ENCODE measurements around the gene DIP2A.
"Not testable (repeated sequence)": the region's sequence is repeated elsewhere in the genome, so short reads cannot be mapped to it uniquely, and the experiment has no call there.

Gene DIP2A

GRCh38 chr21:46425571-46425970, 33.1 kb upstream of the DIP2A start:
- Histone ChIP-seq H3K4me3 (ENCODE audit: low read length) (no peak overlapping the region), H3K27me3 (ENCODE audit: control insufficient read depth, insufficient read depth, low read length) (no peaks in the 10 kb centered on the region), H3K27ac (ENCODE audit: low read length) (no peak overlapping the region), H3K4me1 (ENCODE audit: control insufficient read depth, insufficient read depth, low read length) (peaks cover 5% of the 10 kb centered on the region), H3K9me3 (ENCODE audit: control insufficient read depth, insufficient read depth, low read length) (no peaks in the 10 kb centered on the region), H3K36me3 (ENCODE audit: control insufficient read depth, insufficient read depth, low read length) (peaks cover 29% of the 10 kb centered on the region)
- WGBS (ENCODE audit: insufficient coverage, insufficient read length) = no CpG with 5 or more reads among the region's 23 CpGs
- no peak for DNase-seq (ENCODE audit: low read depth, low spot score)

DNA sequence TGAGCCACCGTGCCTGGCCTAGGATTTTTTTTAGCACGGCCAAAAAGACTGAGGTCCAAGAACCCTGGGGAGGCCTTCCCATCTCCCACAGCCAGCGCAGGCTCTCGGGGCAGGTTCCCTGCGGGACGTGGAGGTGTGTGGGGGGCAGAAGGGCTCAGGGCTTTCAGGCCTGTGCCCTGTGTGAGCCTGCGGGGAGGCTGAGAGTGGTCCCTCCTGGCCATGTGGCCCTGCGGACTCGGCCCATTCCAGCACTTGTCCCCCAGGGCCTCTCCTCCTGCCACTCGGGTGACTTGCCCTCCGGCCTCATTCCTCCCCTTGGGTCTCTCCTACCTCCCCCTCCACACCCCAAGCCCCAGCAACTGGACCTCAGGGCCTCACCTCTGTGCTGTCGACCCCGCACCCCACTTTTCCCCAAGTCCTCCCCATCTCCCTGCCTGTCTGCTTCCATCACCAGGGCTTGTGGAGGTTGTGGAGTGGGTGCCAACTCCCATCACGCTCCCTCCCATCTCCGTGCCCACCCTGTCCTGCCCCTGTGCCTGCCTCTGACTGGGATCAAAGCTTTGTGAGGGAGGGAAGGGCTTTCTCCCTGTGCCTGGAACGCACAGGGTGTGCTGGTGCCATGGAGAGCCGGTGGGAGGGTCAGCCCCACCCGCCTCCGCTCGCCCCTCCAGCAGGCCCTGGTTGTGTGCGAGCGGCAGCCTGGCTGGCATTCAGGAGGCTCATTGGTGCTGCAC, 32.2 kb upstream of the DIP2A start:
- Histone ChIP-seq H3K27ac (ENCODE audit: low read length) (no peak overlapping the region), H3K27me3 (ENCODE audit: control insufficient read depth, insufficient read depth, low read length) (no peaks in the 10 kb centered on the region), H3K36me3 (ENCODE audit: control insufficient read depth, insufficient read depth, low read length) (peaks cover 34% of the 10 kb centered on the region), H3K4me1 (ENCODE audit: control insufficient read depth, insufficient read depth, low read length) (peaks cover 5% of the 10 kb centered on the region), H3K4me3 (ENCODE audit: low read length) (no peak overlapping the region), H3K9me3 (ENCODE audit: control insufficient read depth, insufficient read depth, low read length) (no peaks in the 10 kb centered on the region)
- no CpG with 5 or more reads among the region's 22 CpGs for WGBS (ENCODE audit: insufficient coverage, insufficient read length)
- no peak for DNase-seq (ENCODE audit: low read depth, low spot score)

DNA sequence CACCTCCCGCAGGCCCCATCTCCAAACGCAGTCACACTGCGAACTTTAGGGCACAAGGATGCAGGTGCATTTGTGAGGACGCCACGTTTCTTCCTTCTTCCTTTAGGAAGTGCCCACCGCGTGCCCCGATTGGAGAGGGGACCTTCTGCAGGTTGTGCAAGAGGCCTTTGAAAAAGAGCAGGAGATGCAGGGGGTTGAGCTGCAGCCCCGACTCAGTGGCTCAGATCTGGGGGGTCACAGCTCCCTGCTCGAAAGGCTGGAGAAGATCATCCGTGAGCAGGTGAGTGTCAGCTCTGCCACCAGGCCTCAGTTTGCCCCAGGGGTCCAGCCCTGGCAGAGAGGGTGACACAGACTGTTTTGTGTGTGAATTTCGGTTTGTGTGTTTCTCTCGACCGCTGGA, 31.2 kb upstream of the DIP2A start:
- no CpG with 5 or more reads among the region's 14 CpGs for WGBS (ENCODE audit: insufficient coverage, insufficient read length)
- no peak overlapping the region for H3K27ac ChIP-seq (ENCODE audit: low read length)
- H3K27me3 ChIP-seq (ENCODE audit: control insufficient read depth, insufficient read depth, low read length) = no peaks in the 10 kb centered on the region
- H3K4me3 ChIP-seq (ENCODE audit: low read length) = no peak overlapping the region
- peaks cover 5% of the 10 kb centered on the region for H3K4me1 ChIP-seq (ENCODE audit: control insufficient read depth, insufficient read depth, low read length)
- DNase-seq (ENCODE audit: low read depth, low spot score) = no peak
- peaks cover 39% of the 10 kb centered on the region for H3K36me3 ChIP-seq (ENCODE audit: control insufficient read depth, insufficient read depth, low read length)
- H3K9me3 ChIP-seq (ENCODE audit: control insufficient read depth, insufficient read depth, low read length) = no peaks in the 10 kb centered on the region

- no peak for DNase-seq (ENCODE audit: low read depth, low spot score)
- Histone ChIP-seq H3K4me3 (ENCODE audit: low read length) (no peak overlapping the region), H3K27ac (ENCODE audit: low read length) (no peak overlapping the region), H3K9me3 (ENCODE audit: control insufficient read depth, insufficient read depth, low read length) (no peaks in the 10 kb centered on the region), H3K27me3 (ENCODE audit: control insufficient read depth, insufficient read depth, low read length) (no peaks in the 10 kb centered on the region), H3K36me3 (ENCODE audit: control insufficient read depth, insufficient read depth, low read length) (peaks cover 39% of the 10 kb centered on the region), H3K4me1 (ENCODE audit: control insufficient read depth, insufficient read depth, low read length) (peaks cover 5% of the 10 kb centered on the region)
- no CpG with 5 or more reads among the region's 23 CpGs for WGBS (ENCODE audit: insufficient coverage, insufficient read length)
These were observed 30.4 kb upstream of the DIP2A start for GRCh38 chr21:46428286-46428685.

GRCh38 chr21:46428987-46429710, 29.5 kb upstream of the DIP2A start:
- Histone ChIP-seq H3K4me1 (ENCODE audit: control insufficient read depth, insufficient read depth, low read length) (peaks cover 1% of the 10 kb centered on the region; the same call in 1 of the 2 replicates), H3K27me3 (ENCODE audit: control insufficient read depth, insufficient read depth, low read length) (no peaks in the 10 kb centered on the region), H3K9me3 (ENCODE audit: control insufficient read depth, insufficient read depth, low read length) (no peaks in the 10 kb centered on the region), H3K36me3 (ENCODE audit: control insufficient read depth, insufficient read depth, low read length) (peaks cover 36% of the 10 kb centered on the region), H3K4me3 (ENCODE audit: low read length) (no peak overlapping the region), H3K27ac (ENCODE audit: low read length) (no peak overlapping the region)
- no peak for DNase-seq (ENCODE audit: low read depth, low spot score)
- no CpG with 5 or more reads among the region's 44 CpGs for WGBS (ENCODE audit: insufficient coverage, insufficient read length)

- WGBS (ENCODE audit: insufficient coverage, insufficient read length) = no CpG with 5 or more reads among the region's 31 CpGs
These were observed 28.7 kb upstream of the DIP2A start for GRCh38 chr21:46429754-46430681.

GRCh38 chr21:46431448-46431847, 27.2 kb upstream of the DIP2A start:
- H3K9me3 ChIP-seq (ENCODE audit: control insufficient read depth, insufficient read depth, low read length) = no peaks in the 10 kb centered on the region
- H3K27me3 ChIP-seq (ENCODE audit: control insufficient read depth, insufficient read depth, low read length) = no peaks in the 10 kb centered on the region
- DNase-seq (ENCODE audit: low read depth, low spot score) = no peak
- H3K36me3 ChIP-seq (ENCODE audit: control insufficient read depth, insufficient read depth, low read length) = peaks cover 37% of the 10 kb centered on the region
- H3K4me1 ChIP-seq (ENCODE audit: control insufficient read depth, insufficient read depth, low read length) = no peaks in the 10 kb centered on the region
- WGBS (ENCODE audit: insufficient coverage, insufficient read length) = no CpG with 5 or more reads among the region's 21 CpGs
- no peak overlapping the region for H3K27ac ChIP-seq (ENCODE audit: low read length)
- no peak overlapping the region for H3K4me3 ChIP-seq (ENCODE audit: low read length)

More at GRCh38 chr21:46429754-46430681, 28.7 kb upstream of the DIP2A start:
- Histone ChIP-seq H3K36me3 (ENCODE audit: control insufficient read depth, insufficient read depth, low read length) (peaks cover 40% of the 10 kb centered on the region), H3K4me3 (ENCODE audit: low read length) (no peak overlapping the region), H3K9me3 (ENCODE audit: control insufficient read depth, insufficient read depth, low read length) (no peaks in the 10 kb centered on the region), H3K27ac (ENCODE audit: low read length) (no peak overlapping the region), H3K4me1 (ENCODE audit: control insufficient read depth, insufficient read depth, low read length) (no peaks in the 10 kb centered on the region), H3K27me3 (ENCODE audit: control insufficient read depth, insufficient read depth, low read length) (no peaks in the 10 kb centered on the region)
- no peak for DNase-seq (ENCODE audit: low read depth, low spot score)

- H3K27me3 ChIP-seq (ENCODE audit: control insufficient read depth, insufficient read depth, low read length) = no peaks in the 10 kb centered on the region
- H3K36me3 ChIP-seq (ENCODE audit: control insufficient read depth, insufficient read depth, low read length) = peaks cover 39% of the 10 kb centered on the region
- H3K4me1 ChIP-seq (ENCODE audit: control insufficient read depth, insufficient read depth, low read length) = no peaks in the 10 kb centered on the region
- H3K9me3 ChIP-seq (ENCODE audit: control insufficient read depth, insufficient read depth, low read length) = no peaks in the 10 kb centered on the region
- no peak overlapping the region for H3K27ac ChIP-seq (ENCODE audit: low read length)
- no peak overlapping the region for H3K4me3 ChIP-seq (ENCODE audit: low read length)
- no CpG with 5 or more reads among the region's 22 CpGs for WGBS (ENCODE audit: insufficient coverage, insufficient read length)
- DNase-seq (ENCODE audit: low read depth, low spot score) = no peak
These were observed 26.7 kb upstream of the DIP2A start for GRCh38 chr21:46431884-46432488.

GRCh38 chr21:46433116-46433515, 25.6 kb upstream of the DIP2A start:
- DNase-seq (ENCODE audit: low read depth, low spot score); H3K4me1 ChIP-seq (ENCODE audit: control insufficient read depth, insufficient read depth, low read length); H3K9me3 ChIP-seq (ENCODE audit: control insufficient read depth, insufficient read depth, low read length); H3K4me3 ChIP-seq (ENCODE audit: low read length); H3K27ac ChIP-seq (ENCODE audit: low read length); H3K27me3 ChIP-seq (ENCODE audit: control insufficient read depth, insufficient read depth, low read length): not testable (repeated sequence)
- peaks cover 38% of the 10 kb centered on the region for H3K36me3 ChIP-seq (ENCODE audit: control insufficient read depth, insufficient read depth, low read length)
- no CpG with 5 or more reads among the region's 11 CpGs for WGBS (ENCODE audit: insufficient coverage, insufficient read length)

Data from iPS DF 6.9 (cell line).